Stimulated activated CD8-positive, alpha-beta memory T cell treated with anti-CD3 and anti-CD28 coated beads, Interleukin-4, amount 100 ng/mL, for 24 hours (primary cell): ENCODE data around the gene SLC12A6.

ENCODE experiments used
- DNase-seq: peaks from one replicate; pipeline ENCODE4 v3.0.0-alpha.2; 2020; ENCODE audit warnings: low read depth

SLC12A6 gene

GRCh38 chr15:34330279-34330678 is 7.3 kb downstream of the SLC12A6 start:
- DNase-seq, result no peak

GRCh38 chr15:34329006-34329405 is 8.6 kb downstream of the SLC12A6 start:
- DNase-seq, result no peak

DNA sequence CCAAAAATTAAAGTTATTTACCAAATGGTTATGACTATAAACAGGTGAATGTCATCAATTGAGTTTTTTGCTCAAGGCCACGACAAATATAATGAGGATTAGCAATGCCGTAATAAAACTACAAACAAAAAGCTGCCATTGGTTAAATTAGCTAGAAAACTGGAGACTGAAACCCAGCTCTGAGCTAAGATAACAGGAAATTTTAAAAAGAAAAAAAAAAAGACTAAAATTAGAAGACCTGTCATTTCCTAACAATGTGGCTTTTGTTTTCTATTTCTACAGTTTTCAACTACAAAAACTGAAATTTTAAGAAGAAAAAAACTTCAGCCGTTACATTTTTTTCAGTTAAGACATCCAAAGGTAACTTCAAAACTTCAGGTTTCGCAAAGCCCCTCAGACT is 9.7 kb downstream of the SLC12A6 start:
- no peak for DNase-seq

- no peak for DNase-seq
Measured at GRCh38 chr15:34325368-34325767, 12.2 kb downstream of the SLC12A6 start.

DNA sequence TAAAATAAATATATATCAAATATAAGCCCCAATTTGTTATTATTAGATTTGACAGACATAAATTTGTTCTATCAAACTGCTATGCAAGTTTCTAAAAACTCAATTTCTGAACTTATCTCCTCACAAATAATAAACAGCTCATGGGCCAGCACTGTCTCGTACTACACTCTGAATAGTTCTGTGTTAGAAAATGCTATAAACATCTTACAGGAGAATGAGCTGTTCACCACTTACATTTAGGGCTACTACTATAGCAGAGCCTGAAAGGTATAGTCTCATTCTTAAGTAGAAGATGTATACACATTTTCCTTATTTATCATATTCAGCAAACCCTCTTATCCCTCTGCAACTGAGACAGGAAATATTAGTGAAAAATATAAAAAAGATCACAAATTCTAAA is 12.6 kb downstream of the SLC12A6 start:
- no peak for DNase-seq

DNA sequence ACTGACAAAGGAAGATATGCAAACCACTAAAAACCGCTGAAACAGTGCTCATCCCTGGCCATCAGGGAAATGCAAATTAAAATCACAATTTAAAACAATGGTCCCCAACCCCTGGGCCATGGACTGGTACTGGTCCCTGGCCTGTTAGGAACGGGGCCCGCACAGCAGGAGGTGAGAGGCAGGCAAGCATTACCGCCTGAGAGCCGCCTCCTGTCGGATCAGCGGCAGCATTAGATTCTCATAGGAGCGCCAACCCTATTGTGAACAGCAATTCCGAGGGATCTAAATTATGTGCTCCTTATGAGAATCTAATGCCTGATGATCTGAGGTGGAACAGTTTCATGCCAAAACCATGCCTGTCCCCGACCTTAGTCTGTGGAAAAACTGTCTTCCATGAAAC is 14.4 kb downstream of the SLC12A6 start:
- DNase-seq, result no peak

DNA sequence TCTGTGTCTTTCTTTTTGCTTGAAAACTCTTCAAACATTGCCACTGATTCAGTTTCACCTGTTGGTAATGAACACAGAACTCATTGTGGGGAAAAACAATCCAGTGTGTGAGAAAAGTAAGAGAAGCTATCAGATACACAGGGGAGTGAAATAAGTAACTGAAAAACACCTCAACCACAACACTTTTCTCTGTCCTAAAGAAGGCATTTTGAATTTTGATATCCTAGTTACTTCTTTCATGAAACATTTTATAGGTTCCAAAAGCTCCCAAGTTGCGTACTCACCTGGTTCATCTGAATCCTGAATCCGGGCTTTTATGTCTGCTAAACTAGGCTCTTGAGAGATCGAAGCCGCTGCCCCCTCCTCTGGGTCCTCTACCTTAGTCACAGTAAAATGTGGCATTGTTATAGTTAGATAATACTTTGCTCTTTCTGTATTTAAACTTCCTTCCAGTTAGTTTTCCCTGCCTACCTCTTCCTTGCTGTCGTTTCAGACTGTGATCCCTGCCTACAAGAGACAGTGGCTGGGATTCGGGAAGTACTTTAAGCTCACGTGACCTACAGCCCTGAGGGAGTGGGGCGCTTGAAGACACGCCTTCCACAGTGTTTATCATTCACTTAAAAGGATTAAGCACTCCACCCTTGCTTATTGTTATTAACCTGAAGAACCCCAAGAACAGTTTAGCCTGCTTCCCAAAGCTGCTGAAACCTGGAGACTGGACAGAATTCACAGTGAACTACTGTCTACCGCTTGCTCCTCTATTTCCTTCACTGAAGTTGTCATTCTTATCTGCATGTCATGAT is 19.1 kb downstream of the SLC12A6 start:
- no peak for DNase-seq

GRCh38 chr15:34314491-34315490 is 22.8 kb downstream of the SLC12A6 start:
- DNase-seq, result no peak

DNA sequence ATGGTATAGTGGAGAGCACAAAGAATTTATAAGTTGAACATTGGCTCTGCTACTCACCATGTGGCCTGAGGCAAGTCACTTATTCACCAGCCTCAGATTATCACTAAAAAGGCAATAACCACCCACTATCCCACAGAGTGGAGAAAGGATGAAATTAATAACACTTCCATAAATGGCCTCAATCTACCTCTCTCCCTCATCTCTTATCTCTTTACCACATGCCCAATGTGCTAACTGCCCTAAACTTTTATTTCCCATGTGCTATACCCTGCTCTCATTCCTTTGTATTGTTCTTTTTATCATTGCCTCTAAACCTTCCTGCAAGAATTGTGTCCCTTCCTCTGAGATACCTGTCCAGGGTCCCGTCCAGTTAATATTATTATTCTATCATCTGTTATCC is 26.0 kb downstream of the SLC12A6 start:
- DNase-seq, result no peak

GRCh38 chr15:34304613-34305012 is 33.0 kb downstream of the SLC12A6 start:
- DNase-seq, result no peak

DNA sequence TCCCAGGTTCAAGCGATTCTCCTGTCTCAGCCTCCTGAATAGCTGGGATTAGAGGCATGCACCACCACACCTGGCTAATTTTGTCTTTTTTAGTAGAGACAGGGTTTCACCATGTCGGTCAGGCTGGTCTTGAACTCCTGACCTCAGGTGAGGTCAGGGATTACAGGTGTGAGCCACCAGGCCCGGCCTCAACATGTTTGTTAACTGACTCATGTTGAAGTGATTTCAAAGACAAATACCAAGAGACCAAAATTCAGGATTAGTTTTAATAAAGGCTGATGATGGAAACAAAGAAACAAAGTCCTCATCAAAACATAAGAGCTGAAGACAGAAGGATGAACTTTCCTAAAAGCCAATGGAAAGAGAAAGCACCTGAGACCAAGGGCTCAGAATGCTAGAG is 36.5 kb downstream of the SLC12A6 start:
- no peak for DNase-seq

DNA sequence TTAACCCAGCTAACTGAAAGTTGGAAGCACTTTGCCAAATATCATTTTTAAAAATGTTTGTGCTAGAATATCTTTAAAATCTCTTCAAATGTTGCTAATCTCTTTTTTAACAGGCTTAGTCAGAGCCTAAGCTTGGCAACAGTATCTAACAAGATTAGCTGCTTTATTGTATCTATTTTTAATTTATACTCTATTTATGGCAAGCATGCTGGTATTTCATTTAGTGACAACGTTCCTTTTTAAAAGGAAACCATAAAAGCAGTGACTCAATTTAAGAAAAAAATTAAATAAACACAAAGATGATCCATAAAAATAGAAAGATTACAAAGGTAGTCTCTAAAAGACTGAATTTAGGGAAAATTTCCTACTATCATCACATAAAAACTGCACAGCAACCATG is 40.5 kb downstream of the SLC12A6 start:
- DNase-seq, result no peak

GRCh38 chr15:34292621-34293020 is 45.0 kb downstream of the SLC12A6 start:
- no peak for DNase-seq

- no peak for DNase-seq
Measured at GRCh38 chr15:34284937-34285336, 52.6 kb downstream of the SLC12A6 start.

- DNase-seq, result no peak
Measured at GRCh38 chr15:34282384-34282783, 55.2 kb downstream of the SLC12A6 start.

DNA sequence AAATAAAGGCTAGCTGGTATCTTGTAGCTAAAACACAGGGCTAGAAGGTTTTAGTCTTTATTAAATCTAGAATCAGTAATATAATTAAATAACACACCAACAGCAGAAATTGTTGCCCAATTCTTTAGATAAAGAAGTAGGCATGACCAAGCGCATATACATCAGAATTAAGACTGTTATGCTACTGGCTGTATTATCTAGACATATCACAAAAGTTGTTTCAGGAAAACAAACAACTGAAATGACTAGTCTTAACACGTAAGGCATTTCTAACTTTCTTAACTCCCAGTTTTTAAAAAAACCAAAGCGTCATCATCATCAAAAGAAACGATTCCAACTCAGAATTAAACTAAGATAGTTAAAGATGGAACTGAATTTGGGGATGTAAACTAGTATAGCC is 57.4 kb downstream of the SLC12A6 start:
- no peak for DNase-seq

DNA sequence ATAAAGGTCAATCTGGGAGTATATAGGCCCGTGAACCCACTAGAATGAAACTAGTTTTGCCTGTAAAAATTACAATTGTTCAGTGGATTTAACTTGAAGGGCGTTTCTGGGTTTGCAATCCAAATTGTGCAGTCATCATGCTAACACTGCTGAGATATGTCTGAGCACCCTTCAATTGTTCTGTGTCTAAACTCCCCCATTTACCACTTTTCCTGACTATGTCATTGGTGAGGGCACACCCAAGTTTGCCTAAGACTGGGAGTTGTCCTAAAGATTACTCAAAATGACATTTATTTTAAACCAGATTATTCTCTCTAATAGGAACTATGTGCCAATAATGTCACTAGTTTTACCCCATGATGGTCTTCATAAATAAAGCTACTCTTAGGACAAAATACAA is 58.2 kb downstream of the SLC12A6 start:
- DNase-seq, result no peak

GRCh38 chr15:34275721-34276120 is 61.9 kb downstream of the SLC12A6 start:
- DNase-seq, result no peak

GRCh38 chr15:34275154-34275553 is 62.4 kb downstream of the SLC12A6 start:
- DNase-seq, result no peak

GRCh38 chr15:34271493-34271892 is 66.1 kb downstream of the SLC12A6 start:
- no peak for DNase-seq

DNA sequence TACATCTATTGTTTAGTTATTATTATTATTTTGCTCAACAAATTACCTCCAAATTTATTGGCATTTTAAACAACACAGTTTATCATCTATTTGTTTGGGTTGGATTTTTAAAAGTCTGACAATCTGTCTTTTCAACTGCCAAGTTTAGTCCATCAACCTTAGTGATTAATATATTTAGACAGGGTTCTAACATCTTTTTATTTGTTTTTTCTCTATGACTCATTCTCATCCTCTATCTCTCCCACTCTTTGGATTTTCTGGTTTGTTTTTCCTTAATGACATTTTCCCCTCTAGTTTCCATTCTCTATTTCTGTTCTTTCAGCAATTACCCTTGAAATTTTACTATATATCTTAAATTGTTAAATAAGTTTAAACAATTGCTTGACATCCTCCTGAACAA is 70.8 kb downstream of the SLC12A6 start:
- DNase-seq, result no peak

DNA sequence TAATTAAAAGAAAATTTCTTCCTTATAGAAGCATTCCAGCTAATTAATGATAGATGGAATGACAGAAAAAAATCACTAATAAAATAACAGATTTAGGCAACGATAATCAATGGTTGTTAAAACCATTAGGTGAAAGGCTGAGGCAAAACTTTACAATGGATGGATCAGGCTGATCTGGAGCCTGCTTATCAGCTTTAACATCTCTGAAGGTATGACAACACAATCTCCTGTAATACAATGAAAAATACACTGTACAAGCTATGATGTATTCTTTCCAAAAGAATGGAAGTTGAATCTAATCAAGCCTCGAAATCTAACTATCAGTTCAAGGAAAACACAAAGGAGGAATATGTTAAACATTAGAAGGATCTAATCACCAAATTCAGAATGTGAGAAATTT is 73.5 kb downstream of the SLC12A6 start:
- DNase-seq, result no peak

DNA sequence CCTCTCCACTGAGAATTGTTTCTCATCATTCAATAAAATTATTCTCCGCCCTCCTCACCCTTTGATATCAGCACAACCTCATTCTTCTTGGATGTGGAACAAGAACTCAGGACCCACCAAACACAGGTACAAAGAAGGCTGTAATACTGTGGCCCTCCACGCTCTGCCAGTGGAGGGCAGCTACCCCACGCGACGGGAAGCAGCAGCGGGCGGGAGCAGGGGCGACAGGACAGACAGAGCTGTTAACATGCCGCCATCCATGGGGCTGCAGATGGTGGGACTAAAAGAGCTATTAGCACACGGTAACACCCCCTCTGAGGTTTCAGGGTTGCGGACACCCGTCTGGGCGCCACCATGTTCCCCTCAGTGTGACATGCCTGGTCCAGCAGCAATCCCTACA is 75.2 kb downstream of the SLC12A6 start:
- DNase-seq, result no peak
